Calu3 (cell line): ENCODE results near the gene PCDHGB1. TPM values are rescaled to one million over a fixed set of nuclear protein-coding genes. Genes with fewer than 3 reads are reported as not detected.

Experiments
- BruUV-seq: library from RNA; stranded (reverse); fragments of 400-500 nt; replicated peaks from 2 replicates; lab custom pipeline; 2021; lab: Mats Ljungman, UMichigan
- CTCF ChIA-PET: fragments of 300-600 bp; sonication (Branson Sonifier 250); formaldehyde crosslinking; loops from one replicate; lab custom pipeline; 2022; ENCODE audit warnings: antibody characterized with exemption; lab: Charles Lee
- DNase-seq: peaks from one replicate; pipeline ENCODE4 v3.0.0; 2022
- H3K27ac Mint-ChIP-seq: one replicate; pipeline ENCODE4 v1.8.0; 2022; ENCODE audit warnings: mixed read lengths; ENCODE audit not compliant: unreplicated experiment
- H3K27me3 Mint-ChIP-seq: one replicate; pipeline ENCODE4 v1.8.0; 2022; ENCODE audit warnings: mixed read lengths; ENCODE audit not compliant: unreplicated experiment
- H3K36me3 Mint-ChIP-seq: one replicate; pipeline ENCODE4 v1.8.0; 2022; ENCODE audit warnings: mild to moderate bottlenecking, moderate library complexity, mixed read lengths; ENCODE audit not compliant: insufficient read depth, unreplicated experiment
- H3K4me1 Mint-ChIP-seq: one replicate; pipeline ENCODE4 v1.8.0; 2022; ENCODE audit warnings: mild to moderate bottlenecking, low read depth, mixed read lengths; ENCODE audit not compliant: unreplicated experiment
- H3K4me3 Mint-ChIP-seq: one replicate; pipeline ENCODE4 v1.8.0; 2022; ENCODE audit warnings: mild to moderate bottlenecking, low read depth, moderate library complexity, mixed read lengths; ENCODE audit not compliant: unreplicated experiment
- H3K9me3 Mint-ChIP-seq: one replicate; pipeline ENCODE4 v1.8.0; 2022; ENCODE audit warnings: low read depth, mixed read lengths; ENCODE audit not compliant: unreplicated experiment
- CTCF ChIP-seq: fragments of 200-600 bp; IDR thresholded peaks from one replicate; pipeline ENCODE4 v1.8.0; 2022; ENCODE audit warnings: antibody characterized with exemption; ENCODE audit not compliant: unreplicated experiment
- intact Hi-C: fragments of 100-400 bp; cut with micrococcal nuclease; formaldehyde crosslinking; loops from one replicate; pipeline ENCODE4 v1.10.0; 2022; ENCODE audit not compliant: unreplicated experiment
- total RNA-seq: library from RNA; stranded (reverse); gene quantifications from 2 replicates; pipeline ENCODE4 v1.2.3, GENCODE V29; 2022

The PCDHGB1 gene
- total RNA-seq, 1 experiment from 2014 or later, result 0.19 TPM

- TF ChIP-seq CTCF, result no peak
- intact Hi-C loops, result no loop called here
- DNase-seq, result no peak
- peak overlapping the region; percentile 100 for H3K27ac Mint-ChIP-seq
- peaks cover 8% of the 10 kb centered on the region for H3K4me1 Mint-ChIP-seq
- H3K36me3 Mint-ChIP-seq, result peaks cover 68% of the 10 kb centered on the region
- CTCF ChIA-PET, result interaction anchor here (2.3 kb wide), 1 partner anchor 238 kb away, joined by 8 read pairs; no protein-coding TSS in a partner anchor
- no peaks in the 10 kb centered on the region for H3K27me3 Mint-ChIP-seq
- no TSS peak for BruUV-seq
- H3K4me3 Mint-ChIP-seq, result peak overlapping the region; percentile 100
- peaks cover 27% of the 10 kb centered on the region for H3K9me3 Mint-ChIP-seq
Observed at GRCh38 chr5:141319202-141319601, 30.7 kb upstream of the PCDHGB1 start.

DNA sequence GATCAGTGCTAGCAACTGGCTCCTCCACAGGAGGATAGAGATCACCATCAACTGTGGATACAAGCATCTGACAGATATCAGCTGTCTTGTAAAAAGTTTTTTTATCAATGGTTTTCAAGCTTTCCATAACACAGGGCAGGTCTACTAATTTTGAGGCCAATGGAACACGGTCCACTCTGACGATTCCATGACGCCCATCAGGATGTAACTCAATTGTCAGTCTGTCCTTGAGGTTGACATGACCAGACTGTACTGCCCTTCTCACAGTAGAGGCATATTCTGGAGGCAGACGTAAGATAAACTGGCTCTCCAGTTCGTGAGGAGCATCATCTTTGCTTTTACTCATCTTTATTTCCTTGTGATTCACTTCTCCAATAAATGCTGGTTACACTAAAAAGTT is 30.2 kb upstream of the PCDHGB1 start:
- BruUV-seq, result no TSS peak
- no peak for DNase-seq
- CTCF ChIA-PET, result interaction anchor here (0.6 to 2.3 kb wide), 8 partner anchors 11 to 248 kb away, joined by 3 to 8 read pairs (median 5); partner anchors contain the start of genes PCDHB14, PCDHGA1 and PCDHGA9
- Mint-ChIP-seq H3K27ac (peak overlapping the region; percentile 100), H3K36me3 (peaks cover 66% of the 10 kb centered on the region), H3K4me3 (peak overlapping the region; percentile 100), H3K9me3 (peaks cover 26% of the 10 kb centered on the region), H3K4me1 (peaks cover 8% of the 10 kb centered on the region), H3K27me3 (no peaks in the 10 kb centered on the region)
- no peak for TF ChIP-seq CTCF
- intact Hi-C loops, result loop anchor here (2.0 kb wide), 1 partner anchor 239 kb away; no protein-coding TSS in a partner anchor

- Mint-ChIP-seq H3K27ac (peak within 1 kb of the TSS; percentile 100), H3K9me3 (peaks cover 18% of the 10 kb centered on the region), H3K36me3 (peaks cover 60% of the 10 kb centered on the region), H3K4me1 (peaks cover 8% of the 10 kb centered on the region), H3K4me3 (peak within 1 kb of the TSS; percentile 100), H3K27me3 (no peaks in the 10 kb centered on the region)
- CTCF ChIA-PET, result interaction anchor here (0.6 to 2.3 kb wide), 8 partner anchors 10 to 247 kb away, joined by 3 to 8 read pairs (median 5); partner anchors contain the start of genes PCDHB14, PCDHGA1 and PCDHGA9
- BruUV-seq, result TSS peak; percentile 79
- intact Hi-C loops, result loop anchor here (2.0 kb wide), 1 partner anchor 238 kb away; no protein-coding TSS in a partner anchor
- TF ChIP-seq CTCF, result peak; percentile 86
- DNase-seq, result peak; percentile 96
Observed at GRCh38 chr5:141320225-141321169, 29.4 kb upstream of the PCDHGB1 start, which contains the start of gene TAF7. Gene TAF7, minus strand, starts transcription at chr5:141320784. Its CDS starts 740 bp downstream, at chr5:141320044.

DNA sequence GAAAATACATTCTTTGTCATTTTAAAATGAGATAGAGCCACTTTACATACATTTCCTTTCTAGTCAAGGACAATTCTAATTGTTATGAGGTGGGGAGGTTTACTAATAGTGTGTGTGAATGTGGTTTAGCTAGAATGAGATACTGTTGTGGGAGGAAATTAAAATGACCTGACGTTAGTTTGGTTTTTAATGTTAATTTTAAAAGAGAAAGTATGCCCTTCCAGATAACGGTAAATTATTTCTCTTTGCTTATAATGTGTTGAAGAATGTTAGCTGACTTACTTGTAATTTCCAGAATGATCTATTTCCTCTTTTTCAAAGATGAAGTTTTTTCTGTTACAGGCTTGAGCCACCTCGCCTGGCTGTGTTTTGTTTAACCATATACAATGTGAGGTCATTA is 27.6 kb upstream of the PCDHGB1 start:
- Mint-ChIP-seq H3K4me1 (peaks cover 8% of the 10 kb centered on the region), H3K9me3 (peaks cover 17% of the 10 kb centered on the region)
- CTCF ChIA-PET, result no interaction called here

More for the DNA sequence above, 27.6 kb upstream of the PCDHGB1 start:
- TF ChIP-seq CTCF, result no peak
- Mint-ChIP-seq H3K27ac (no peak overlapping the region), H3K27me3 (no peaks in the 10 kb centered on the region), H3K4me3 (no peak overlapping the region), H3K36me3 (peaks cover 44% of the 10 kb centered on the region)
- BruUV-seq, result no TSS peak
- DNase-seq, result no peak
- intact Hi-C loops, result no loop called here
